ENCODE results near the gene MED16.

The MED16 gene, protein sequence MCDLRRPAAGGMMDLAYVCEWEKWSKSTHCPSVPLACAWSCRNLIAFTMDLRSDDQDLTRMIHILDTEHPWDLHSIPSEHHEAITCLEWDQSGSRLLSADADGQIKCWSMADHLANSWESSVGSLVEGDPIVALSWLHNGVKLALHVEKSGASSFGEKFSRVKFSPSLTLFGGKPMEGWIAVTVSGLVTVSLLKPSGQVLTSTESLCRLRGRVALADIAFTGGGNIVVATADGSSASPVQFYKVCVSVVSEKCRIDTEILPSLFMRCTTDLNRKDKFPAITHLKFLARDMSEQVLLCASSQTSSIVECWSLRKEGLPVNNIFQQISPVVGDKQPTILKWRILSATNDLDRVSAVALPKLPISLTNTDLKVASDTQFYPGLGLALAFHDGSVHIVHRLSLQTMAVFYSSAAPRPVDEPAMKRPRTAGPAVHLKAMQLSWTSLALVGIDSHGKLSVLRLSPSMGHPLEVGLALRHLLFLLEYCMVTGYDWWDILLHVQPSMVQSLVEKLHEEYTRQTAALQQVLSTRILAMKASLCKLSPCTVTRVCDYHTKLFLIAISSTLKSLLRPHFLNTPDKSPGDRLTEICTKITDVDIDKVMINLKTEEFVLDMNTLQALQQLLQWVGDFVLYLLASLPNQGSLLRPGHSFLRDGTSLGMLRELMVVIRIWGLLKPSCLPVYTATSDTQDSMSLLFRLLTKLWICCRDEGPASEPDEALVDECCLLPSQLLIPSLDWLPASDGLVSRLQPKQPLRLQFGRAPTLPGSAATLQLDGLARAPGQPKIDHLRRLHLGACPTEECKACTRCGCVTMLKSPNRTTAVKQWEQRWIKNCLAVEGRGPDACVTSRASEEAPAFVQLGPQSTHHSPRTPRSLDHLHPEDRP
- total RNA-seq = 47.2 to 87.8 (median 55.3) reads per million in 4 experiments

DNA sequence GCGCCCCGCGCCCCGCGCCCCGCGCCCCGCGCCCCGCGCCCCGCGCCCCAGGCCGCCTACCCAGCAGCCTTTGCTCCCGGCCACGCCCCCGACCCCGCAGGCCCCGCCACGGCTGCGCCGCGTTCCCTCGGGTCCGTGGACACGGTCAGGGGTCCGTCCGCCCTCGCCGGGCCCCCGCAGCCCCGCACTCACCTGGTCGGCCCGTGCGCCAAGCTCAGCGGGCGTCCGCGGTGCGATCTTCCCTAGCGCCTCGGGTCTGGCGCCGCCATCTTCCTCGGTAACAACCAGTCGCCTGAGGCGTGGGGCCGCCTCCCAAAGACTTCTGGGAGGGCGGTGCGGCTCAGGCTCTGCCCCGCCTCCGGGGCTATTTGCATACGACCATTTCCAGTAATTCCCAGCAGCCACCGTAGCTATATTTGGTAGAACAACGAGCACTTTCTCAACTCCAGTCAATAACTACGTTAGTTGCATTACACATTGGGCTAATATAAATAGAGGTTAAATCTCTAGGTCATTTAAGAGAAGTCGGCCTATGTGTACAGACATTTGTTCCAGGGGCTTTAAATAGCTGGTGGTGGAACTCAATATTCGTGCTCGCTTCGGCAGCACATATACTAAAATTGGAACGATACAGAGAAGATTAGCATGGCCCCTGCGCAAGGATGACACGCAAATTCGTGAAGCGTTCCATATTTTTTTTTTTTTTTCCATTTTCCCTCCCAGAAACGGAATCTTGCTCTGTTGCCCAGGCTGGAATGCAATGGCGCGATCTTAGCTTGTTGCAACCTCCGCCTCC is at the start of gene MED16, which contains the start of gene RNU6-9:
Gene MED16, minus strand, starts transcription at position 294 of the 796 bp plus-strand sequence. CDS start 2,056 bp downstream, outside the sequence.
Gene RNU6-9, plus strand, starts transcription at position 591 of the 796 bp plus-strand sequence.
- DNase-seq = peak; percentile 84

DNA sequence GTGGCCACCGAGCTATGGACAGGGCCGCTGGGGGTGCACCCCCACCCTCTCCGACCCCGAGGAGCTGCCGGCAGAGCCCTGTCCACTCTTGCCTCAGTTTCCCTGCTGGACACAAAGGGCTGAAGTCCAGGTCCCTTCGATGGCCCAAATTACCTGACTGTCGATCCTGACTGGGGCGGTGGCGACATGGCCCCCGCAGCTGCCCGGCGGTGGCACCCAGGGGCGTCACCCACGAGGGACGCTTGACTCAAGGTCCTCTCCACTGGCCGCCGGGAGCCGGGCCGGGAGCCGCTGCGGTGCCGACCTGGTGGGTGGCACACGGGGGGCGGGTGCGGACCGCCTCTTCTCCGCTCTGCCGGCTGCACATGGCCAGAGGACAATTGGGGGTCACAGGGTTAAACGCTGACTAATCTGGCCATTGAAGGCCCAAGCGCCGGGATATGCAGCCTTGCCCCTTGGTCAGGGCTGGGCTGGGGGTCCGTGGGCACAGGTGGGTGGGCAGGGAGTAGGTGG is 49.2 kb upstream of the MED16 start:
- no peak for DNase-seq

DNA sequence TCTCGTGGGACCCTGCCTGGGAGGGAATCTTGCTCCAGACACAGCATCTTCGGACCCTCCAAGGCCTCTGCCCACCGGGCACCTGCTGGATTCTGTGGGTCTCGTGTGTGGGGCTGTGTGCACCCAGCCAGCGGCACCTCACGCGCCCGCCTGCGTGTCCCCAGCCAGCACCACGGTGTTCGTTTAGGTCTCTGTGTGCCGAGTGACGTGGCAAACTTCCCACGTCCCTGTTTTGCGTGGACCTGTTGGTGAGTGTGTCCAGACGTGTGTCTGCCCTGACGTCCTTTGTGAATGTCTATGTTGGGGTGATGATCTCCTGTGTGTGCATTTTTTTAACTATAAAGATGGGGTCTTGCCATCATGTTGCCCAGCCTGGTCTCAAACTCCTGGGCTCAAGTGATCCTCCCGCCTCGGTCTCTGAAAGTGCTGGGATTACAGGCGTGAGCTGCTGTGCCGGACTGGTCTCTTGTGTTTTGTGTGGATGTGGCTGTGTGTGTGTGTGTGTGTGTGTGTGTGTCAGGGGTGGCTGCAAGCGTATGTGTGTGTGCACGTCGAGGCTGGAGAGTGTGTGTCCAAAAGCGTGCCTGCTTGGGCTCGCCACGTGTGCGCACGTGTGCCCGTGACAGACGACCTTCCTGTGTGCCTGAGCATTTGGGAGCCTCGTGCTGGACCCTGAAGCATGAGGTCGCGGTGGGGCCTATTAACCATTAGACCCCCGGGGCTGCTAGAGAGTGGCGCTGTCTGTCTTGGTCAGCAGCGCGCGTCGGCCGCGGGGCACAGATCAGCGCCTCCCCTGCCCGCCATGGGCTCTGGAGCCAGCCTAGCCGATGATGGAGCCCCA is 48.5 kb upstream of the MED16 start:
- DNase-seq = no peak

DNA sequence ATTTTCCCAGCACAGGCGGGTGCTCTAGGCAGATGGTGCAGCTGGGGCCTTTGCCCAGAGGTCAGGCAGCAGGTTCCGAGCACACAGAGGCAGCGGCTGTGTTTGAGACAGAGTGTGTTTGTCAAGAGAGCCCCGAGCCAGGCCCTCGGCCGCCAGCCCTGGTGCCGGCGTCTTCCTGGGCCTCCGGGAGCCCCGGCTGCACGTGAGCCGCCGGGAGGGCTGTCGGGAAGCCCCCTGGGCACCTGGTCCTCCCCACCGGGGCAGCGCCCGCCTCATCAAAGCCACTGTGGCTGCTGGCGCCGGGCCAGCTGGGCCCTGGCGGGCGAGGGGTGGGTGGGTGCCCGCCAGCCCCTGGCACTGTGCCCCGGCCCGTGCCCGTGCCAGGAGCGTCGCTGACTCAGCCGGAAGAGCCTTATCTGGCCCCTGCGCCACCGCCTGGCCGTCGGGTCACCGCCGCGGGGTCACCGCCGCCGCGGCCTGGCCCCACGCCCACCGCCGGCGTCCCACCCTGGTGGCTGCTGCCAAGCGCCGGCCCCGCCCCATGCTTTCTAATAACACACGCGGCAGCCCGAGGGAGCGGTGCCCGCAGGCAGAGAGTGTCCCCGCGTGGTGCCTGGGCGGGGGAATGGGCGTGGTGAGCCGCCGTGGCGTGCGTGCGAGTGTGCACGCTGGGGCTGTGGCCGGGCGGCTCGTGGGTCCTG is 47.8 kb upstream of the MED16 start:
- DNase-seq = peak; percentile 64

DNA sequence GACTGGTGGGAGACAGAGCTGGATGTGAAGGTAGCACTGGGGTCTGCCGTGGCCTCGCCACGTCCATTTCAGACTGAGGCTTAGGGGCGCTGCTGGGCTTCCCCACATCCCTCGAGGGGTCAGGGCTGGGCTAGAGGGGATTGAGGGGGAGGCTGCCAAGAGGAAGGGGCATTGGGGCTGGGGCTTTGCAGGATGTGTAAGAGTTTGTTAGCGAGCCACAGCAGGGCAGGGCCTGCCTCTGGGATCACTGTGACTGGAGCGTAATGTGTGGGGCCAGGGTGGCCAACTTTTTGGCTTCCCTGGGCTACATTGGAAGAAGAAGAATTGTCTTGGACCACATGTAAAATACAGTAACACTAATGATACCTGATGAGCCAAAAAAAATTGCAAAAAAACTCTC is 46.9 kb upstream of the MED16 start:
- DNase-seq = no peak

DNA sequence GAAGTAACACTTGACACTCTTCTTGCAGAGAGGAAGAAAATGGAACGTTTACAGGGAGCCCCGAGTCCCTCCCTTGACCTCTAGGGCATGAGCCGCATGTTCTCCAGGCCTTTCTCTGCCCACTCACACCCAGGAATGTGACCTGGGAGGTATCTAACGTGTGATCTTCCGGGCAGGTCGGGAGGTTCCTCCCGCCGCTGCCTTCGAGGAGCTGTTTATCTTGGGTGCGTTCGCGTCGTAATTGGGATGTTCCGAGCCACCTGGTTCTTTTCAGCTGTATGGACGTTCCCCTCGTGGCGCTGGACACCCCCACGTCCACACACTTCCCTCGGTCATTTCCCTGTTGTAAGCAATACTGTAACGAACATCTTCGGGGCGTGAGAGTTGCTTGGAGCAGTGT is 46.5 kb upstream of the MED16 start:
- DNase-seq = no peak

DNA sequence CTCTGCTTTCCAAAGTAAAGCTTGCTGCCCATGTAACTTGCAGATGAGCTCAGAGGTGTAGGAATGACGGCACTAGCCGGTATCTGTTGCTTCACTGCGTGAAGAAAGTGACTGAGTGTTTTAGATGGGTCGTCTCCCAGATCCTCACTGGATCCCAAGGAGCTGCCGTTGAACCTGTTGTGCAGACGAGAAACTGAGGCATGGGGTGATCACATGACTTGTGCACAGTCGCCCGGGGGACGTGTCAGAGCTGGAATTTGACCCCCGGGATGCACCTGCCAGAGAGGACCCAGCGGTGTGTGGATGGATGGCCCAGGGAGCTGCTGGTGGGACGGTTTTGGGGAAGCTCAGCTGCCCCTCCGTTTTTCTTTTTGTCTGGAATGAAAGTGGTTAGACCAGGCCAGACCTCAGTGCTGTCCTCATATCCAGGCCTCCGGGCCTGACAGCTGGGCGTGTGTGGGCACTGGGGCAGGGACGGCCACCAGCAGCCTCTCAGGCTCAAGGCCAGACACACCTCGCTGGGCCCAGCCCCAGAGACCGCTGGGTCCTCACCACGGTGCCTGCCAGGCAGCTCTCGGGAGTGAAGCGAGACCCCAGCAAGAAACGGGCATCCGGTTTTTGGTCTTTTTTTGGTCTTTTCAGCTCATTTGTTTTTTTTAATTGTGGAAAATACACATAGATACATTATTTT is 45.4 kb upstream of the MED16 start:
- DNase-seq = no peak

DNA sequence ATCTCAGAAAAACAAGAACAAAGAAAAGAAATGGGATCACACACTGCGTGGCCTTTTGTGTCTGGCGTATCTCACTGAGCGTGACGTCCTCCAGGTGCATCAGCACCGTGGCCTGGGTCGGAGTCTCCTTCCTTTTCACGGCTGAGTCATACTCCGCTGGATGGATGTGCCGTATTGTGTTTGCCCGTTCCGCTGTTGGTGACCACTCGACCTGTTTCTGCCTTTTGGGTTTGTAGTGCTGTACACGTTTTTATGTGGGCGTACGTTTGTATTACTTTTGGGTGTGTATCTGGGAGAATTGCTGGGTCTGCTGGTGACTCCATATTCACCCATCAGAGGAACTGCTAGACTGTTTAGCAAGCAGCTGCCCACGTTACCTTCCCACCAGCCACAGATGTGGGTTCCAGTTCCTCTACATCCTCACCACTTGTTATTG is 44.3 kb upstream of the MED16 start:
- no peak for DNase-seq

DNA sequence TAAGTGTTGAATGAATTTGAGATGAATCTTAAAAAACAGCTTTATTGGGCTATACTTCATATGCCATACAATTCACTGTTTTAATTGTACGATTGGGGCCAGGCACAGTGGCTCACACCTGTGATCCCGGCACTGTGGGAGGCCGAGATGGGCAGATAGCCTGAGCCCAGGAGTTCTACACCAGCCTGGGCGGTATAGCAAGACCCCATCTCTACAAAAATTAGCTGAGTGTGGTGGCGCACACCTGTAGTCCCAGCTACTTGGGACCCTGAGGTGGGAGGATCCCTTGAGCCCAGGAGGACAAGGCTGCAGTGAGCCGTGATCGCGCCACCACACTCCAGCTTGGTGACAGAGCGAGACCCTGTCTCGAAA is 43.2 kb upstream of the MED16 start:
- DNase-seq = no peak

DNA sequence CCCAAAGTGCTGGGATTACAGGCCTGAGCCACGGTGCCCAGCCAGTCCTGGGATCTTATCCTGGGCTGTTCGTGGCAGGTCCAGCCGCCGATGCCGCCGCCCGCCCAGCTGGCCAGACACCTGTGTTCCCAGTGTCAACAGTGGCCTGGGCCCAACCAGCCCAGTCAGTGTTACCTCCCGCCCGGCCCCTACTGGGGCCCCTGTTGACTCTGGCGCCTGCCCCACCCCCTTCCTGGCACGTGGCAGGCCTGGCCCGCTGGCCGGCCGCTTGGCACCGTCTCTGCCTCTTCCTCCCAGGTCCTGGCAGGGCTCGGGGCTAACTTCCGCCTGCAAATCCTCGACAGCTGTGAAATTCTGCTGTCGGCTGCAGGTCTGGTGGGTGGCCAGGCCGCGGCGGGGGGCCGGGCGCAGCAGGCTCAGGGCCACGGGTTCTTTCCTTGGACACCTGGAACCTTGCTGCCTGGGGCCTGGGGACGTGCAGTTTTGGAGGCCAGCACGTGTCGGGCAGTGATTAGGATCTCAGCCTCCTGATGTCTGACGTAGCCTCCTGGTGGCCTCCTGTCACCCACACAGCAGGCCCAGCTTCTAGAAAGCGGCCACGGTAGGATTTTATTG is 42.0 kb upstream of the MED16 start:
- no peak for DNase-seq

DNA sequence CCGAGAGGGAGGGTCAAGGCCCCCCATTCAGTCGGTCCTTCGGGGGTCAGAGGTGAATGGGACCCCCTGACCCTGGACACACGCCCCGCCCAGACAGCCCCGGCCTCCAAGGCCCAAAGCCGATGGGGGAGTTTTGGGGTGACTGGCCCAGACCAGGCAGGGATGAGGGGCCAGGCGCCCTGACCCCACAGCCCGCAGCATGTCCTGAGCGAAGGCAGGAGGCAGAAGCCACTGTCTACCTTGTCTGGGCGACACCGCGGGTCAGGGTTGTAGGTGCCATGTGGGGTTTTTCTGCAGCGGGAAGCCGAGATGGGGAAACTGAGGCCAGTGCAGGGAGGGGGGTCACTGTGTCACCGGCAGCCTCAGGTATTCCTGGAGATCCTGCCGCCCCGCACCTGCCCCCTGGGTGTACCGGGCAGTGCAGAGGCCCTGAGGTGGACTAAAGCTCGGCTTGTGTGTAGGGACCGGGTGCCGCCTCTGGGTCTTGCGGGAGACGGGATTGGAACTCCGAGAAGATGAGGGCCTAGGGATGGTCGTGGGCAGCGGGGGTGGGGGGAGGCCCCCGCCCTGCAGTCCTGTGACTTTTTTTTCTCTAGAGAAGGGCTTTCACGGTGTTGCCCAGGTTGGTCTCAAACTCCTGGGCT is 41.3 kb upstream of the MED16 start:
- DNase-seq = no peak

DNA sequence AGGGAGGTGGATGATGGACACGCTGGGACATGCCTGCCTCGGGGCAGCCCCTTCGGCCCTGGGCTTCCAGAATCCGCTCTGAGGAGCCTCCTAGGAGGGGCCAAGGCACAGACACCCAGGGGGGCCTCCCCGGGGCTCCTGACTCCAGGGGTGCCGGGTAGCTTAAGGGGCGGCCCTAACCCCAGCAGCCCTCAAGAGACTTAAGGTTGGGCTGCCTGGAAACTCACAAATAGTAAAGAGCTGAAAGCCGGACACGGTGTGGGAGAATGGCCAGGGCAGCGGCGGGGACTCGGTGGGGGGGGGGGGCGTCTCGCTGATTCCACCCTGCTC is 40.5 kb upstream of the MED16 start:
- no peak for DNase-seq

DNA sequence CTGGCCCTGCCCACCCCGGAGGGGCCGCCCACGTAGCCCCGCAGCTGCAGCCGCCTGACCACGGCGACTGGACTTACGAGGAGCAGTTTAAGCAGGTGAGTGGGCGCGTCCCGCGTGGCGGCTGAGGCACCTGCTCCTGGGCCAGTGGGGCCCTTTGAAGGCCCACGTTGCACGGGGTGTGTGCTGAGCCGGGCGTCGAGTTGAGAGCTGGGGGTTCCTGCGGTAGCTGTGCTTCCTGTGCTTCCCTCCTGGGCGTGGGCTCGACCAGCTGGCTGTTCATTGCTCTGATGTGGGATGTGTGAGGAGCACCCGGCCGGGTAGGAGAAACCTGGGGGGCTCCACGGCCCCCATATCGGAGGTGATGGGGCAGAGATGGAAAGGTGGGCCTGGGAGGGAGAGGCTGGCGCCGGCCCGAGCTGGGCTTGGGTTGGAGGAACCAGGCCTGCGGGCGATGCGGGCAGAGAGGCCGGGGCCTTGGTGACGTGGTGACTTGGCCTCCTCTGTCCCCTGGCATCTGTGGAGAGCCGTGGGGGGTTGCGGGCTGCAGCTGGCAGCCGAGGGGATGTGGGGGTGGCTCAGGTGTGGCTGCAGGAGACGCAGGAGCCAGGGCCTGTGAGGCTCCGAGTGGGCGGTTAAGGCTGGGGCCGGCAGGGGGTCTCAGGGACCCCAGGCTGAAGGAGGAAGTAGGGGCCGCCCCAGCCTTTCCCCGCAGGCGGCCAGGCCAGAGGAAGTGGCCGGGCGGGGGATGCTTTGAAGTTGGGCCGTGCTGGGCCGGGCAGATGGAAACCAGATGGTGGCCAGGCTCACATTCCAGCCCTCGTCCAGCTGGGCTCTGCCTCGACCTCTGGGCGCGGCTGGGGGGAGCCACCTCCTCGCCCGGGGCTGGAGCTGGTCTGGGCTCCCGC is 39.9 kb upstream of the MED16 start:
- peak; percentile 16 for DNase-seq

DNA sequence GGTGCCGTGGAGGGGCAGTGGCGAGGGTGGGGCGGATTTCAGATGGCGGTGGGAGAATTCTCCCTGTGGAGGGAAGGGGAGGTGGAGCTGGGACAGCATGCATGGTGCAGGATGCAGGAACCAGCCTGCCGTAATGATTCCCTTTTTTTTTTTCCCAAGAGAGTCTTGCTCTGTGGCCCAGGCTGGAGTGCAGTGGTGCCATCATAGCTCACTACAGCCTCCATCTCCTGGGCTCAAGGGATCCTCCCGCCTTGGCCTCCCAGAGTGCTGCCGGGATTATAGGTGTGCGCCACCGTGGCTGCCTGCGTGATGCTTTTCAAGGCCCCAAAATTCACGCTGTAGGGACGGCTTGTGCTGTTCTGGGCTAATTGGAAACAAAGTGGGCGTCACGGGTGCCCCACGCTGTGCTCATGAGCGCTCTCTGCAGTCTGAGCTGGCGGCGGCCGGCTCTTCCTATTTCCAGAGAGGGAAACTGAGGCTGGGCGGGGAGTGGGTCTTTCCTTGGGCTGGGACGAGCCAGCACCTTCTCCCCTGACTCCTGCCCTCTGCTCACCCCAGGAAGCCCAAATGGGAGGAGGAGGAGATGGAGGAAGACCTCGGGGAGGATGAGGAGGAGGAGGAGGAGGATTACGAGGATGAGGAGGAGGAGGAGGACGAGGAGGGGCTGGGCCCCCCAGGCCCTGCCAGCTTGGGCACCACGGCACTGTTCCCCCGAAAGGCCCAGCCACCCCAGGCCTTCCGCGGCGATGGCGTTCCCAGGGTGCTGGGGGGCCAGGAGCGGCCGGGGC is 39.1 kb upstream of the MED16 start:
- DNase-seq = no peak

DNA sequence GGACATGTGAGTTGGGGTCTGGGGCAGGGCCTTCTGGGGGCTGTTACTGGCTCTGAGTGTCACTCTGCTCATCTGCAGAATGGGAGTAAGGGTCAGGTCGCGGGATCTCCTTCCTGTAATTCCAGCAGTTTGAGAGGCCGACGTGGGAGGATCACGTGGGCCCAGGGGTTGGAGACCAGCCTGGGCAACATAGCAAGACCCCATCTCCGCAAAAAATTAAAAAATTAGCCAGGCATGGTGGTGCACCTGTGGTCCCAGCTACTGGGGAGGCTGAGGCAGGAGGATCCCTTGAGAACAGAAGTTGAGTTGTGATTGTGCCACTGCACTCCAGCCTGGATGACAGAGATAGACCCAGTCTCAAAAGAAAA is 36.9 kb upstream of the MED16 start:
- no peak for DNase-seq

DNA sequence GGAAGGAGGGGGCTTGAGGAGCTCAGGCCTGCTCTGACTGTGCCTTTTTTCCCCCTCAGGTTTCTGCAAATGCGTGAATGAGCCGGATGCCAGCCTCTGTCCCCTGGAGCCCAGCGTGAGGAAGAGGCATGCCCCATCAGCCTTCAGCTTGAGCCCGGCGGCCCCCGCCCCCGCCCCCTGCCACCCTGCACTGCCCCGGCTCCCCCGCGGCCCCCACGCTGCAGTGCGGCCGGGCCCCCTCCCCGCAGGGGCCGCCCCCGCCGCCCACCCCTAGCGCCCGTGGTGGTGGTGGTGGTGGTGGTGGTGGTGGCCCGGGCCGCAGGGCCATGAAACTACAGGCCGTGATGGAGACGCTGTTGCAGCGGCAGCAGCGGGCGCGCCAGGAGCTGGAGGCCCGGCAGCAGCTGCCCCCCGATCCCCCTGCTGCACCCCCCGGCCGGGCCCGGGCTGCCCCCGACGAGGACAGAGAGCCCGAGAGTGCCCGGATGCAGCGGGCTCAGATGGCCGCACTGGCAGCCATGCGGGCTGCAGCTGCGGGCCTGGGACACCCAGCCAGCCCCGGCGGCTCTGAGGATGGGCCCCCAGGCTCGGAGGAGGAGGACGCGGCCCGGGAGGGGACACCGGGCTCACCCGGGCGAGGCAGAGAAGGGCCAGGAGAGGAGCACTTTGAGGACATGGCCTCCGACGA is 36.4 kb upstream of the MED16 start:
- no peak for DNase-seq
